Neuronal stem cell (in vitro differentiated cells): ENCODE measurements around the gene TRIM9.

Experiments used
- DNase-seq: peaks from one replicate; pipeline ENCODE4 v3.0.0-alpha.2; 2013; ENCODE audit warnings: low spot score
- H2AFZ ChIP-seq: one replicate; pipeline ENCODE4 v1.6.1; 2013; ENCODE audit warnings: mild to moderate bottlenecking, low read length, inconsistent platforms
- H2AK5ac ChIP-seq: 2 replicates; pipeline ENCODE4 v1.6.1; 2013; ENCODE audit warnings: low read depth, mild to moderate bottlenecking, inconsistent platforms, low read length, moderate library complexity, mixed read lengths
- H2BK120ac ChIP-seq: 2 replicates; pipeline ENCODE4 v1.6.1; 2013; ENCODE audit warnings: low read depth, mild to moderate bottlenecking, inconsistent platforms, low read length, moderate library complexity, mixed read lengths
- H2BK12ac ChIP-seq: one replicate; pipeline ENCODE4 v1.6.1; 2013; ENCODE audit warnings: low read length, inconsistent platforms
- H2BK15ac ChIP-seq: 2 replicates; pipeline ENCODE4 v1.6.1; 2013; ENCODE audit warnings: mild to moderate bottlenecking, low read length, inconsistent platforms, mixed read lengths
- H2BK5ac ChIP-seq: one replicate; pipeline ENCODE4 v1.6.1; 2013; ENCODE audit warnings: inconsistent platforms, mild to moderate bottlenecking, low read length, moderate library complexity
- H3K14ac ChIP-seq: one replicate; pipeline ENCODE4 v1.6.1; 2013; ENCODE audit warnings: low read length, inconsistent platforms
- H3K18ac ChIP-seq: 2 replicates; pipeline ENCODE4 v1.6.1; 2013; ENCODE audit warnings: low read length, inconsistent platforms
- H3K23ac ChIP-seq: 2 replicates; pipeline ENCODE4 v1.6.1; 2013; ENCODE audit warnings: low read depth, mild to moderate bottlenecking, mixed read lengths, low read length, inconsistent platforms; ENCODE audit not compliant: poor library complexity
- H3K27ac ChIP-seq: replicated peaks from 3 replicates; pipeline ENCODE4 v1.5.1; 2013; ENCODE audit warnings: low read length, inconsistent platforms
- H3K27me3 ChIP-seq, 3 experiments: 2 replicates each; pipeline ENCODE4 v1.6.1; 2013; ENCODE audit warnings: low read length in 3 of 3, mild to moderate bottlenecking in 2 of 3, inconsistent platforms in 1 of 3, low read depth in 1 of 3, mixed read lengths in 1 of 3, moderate library complexity in 1 of 3; ENCODE audit not compliant: control insufficient read depth in 3 of 3, insufficient read depth in 3 of 3
- H3K36me3 ChIP-seq, 2 donors: replicated peaks in 1 of 2; 2 replicates each; pipeline ENCODE4 v1.6.1; 2013; ENCODE audit warnings: low read length in 2 of 2; ENCODE audit not compliant: control insufficient read depth in 2 of 2, insufficient read depth in 2 of 2
- H3K4ac ChIP-seq: 2 replicates; pipeline ENCODE4 v1.6.1; 2013; ENCODE audit warnings: inconsistent platforms, mild to moderate bottlenecking, low read length, moderate library complexity
- H3K4me1 ChIP-seq, 2 donors: 1 replicate in 1 of 2; 2 replicates in 1 of 2; pipeline ENCODE4 v1.6.1; 2013; ENCODE audit warnings: low read length in 2 of 2, low read depth in 1 of 2; ENCODE audit not compliant: control insufficient read depth in 2 of 2, insufficient read depth in 1 of 2
- H3K4me2 ChIP-seq: one replicate; pipeline ENCODE4 v1.6.1; 2013; ENCODE audit warnings: mild to moderate bottlenecking, low read length, inconsistent platforms; ENCODE audit not compliant: insufficient read depth, poor library complexity, severe bottlenecking
- H3K4me3 ChIP-seq, 2 donors: 2 replicates each; pipeline ENCODE4 v1.5.1; 2013; ENCODE audit warnings: low read length in 2 of 2, mild to moderate bottlenecking in 2 of 2, inconsistent platforms in 1 of 2, moderate library complexity in 1 of 2
- H3K79me1 ChIP-seq: one replicate; pipeline ENCODE4 v1.6.1; 2013; ENCODE audit warnings: low read depth, mild to moderate bottlenecking, inconsistent platforms, low read length, moderate library complexity
- H3K9ac ChIP-seq: one replicate; pipeline ENCODE4 v1.6.1; 2013; ENCODE audit warnings: mild to moderate bottlenecking, low read depth, low read length, inconsistent platforms; ENCODE audit not compliant: poor library complexity
- H3K9me3 ChIP-seq, 2 donors: replicated peaks in 1 of 2; 2 replicates each; pipeline versions ENCODE3 to v1.6.1; 2013; ENCODE audit warnings: low read length in 2 of 2, mild to moderate bottlenecking in 2 of 2, inconsistent platforms in 1 of 2, low read depth in 1 of 2, mixed read lengths in 1 of 2, moderate library complexity in 1 of 2; ENCODE audit not compliant: control insufficient read depth in 2 of 2, insufficient read depth in 1 of 2
- H4K8ac ChIP-seq: one replicate; pipeline ENCODE4 v1.6.1; 2013; ENCODE audit warnings: low read depth, mild to moderate bottlenecking, inconsistent platforms, low read length, moderate library complexity
- H4K91ac ChIP-seq: one replicate; pipeline ENCODE4 v1.6.1; 2013; ENCODE audit warnings: low read length, low read depth, mild to moderate bottlenecking, inconsistent platforms; ENCODE audit not compliant: poor library complexity
- WGBS, 2 donors: extraction: QIAGEN DNeasy Blood & Tissue Kit; methylation state at CpG; one replicate each; pipeline ENCODE4 v1.1.7; 2013; ENCODE audit warnings: missing lambda C conversion rate in 2 of 2, mixed read lengths in 1 of 2; ENCODE audit not compliant: insufficient read length in 2 of 2, insufficient replicate concordance in 1 of 2; ENCODE audit errors: extremely low coverage in 2 of 2; 5-methylcytosine and 5-hydroxymethylcytosine counted together

Gene TRIM9

GRCh38 chr14:51116682-51117081 lies 21.8 kb upstream of the TRIM9 start:
- no peak overlapping the region for H3K4me3 ChIP-seq
- no peak overlapping the region for H2BK15ac ChIP-seq
- H3K4me1 ChIP-seq, result peaks cover 3 to 27% of the 10 kb centered on the region in 2 donors
- DNase-seq, result no peak
- no peak overlapping the region for H3K4me2 ChIP-seq
- no peak overlapping the region for H3K23ac ChIP-seq
- no peak overlapping the region for H3K18ac ChIP-seq
- H2BK5ac ChIP-seq, result no peak overlapping the region
- no peak overlapping the region for H2AK5ac ChIP-seq
- H3K9me3 ChIP-seq, result no peaks in the 10 kb centered on the region
- no peak overlapping the region for H3K4ac ChIP-seq
- H2BK120ac ChIP-seq, result no peak overlapping the region
- H3K9ac ChIP-seq, result no peak overlapping the region
- no peak overlapping the region for H3K27ac ChIP-seq
- no CpG with 5 or more reads among the region's 1 CpG for WGBS, 2 donors
- H3K36me3 ChIP-seq, result no peaks in the 10 kb centered on the region
- no peak overlapping the region for H2AFZ ChIP-seq
- H3K27me3 ChIP-seq, result peaks cover 0 to 38% (median 0%) of the 10 kb centered on the region in 3 experiments
- H3K14ac ChIP-seq, result no peak overlapping the region
- H3K79me1 ChIP-seq, result no peaks in the 10 kb centered on the region
- no peak overlapping the region for H4K91ac ChIP-seq
- no peak overlapping the region for H2BK12ac ChIP-seq
- no peak overlapping the region for H4K8ac ChIP-seq

- no peak overlapping the region for H2BK12ac ChIP-seq
- no peak overlapping the region for H3K27ac ChIP-seq
- no peak overlapping the region for H2BK15ac ChIP-seq
- no peak overlapping the region for H2AK5ac ChIP-seq
- H3K4ac ChIP-seq, result no peak overlapping the region
- no peak for DNase-seq
- no peak overlapping the region for H3K14ac ChIP-seq
- no peak overlapping the region for H3K18ac ChIP-seq
- H3K79me1 ChIP-seq, result no peaks in the 10 kb centered on the region
- H4K8ac ChIP-seq, result no peak overlapping the region
- H3K4me1 ChIP-seq, result no peaks in the 10 kb centered on the region
- H2BK5ac ChIP-seq, result no peak overlapping the region
- no peak overlapping the region for H4K91ac ChIP-seq
- WGBS, 2 donors, result no CpG with 5 or more reads among the region's 3 CpGs
- no peak overlapping the region for H3K4me2 ChIP-seq
- H3K36me3 ChIP-seq, result no peaks in the 10 kb centered on the region
- no peak overlapping the region for H2BK120ac ChIP-seq
- no peak overlapping the region for H3K4me3 ChIP-seq
- no peak overlapping the region for H3K23ac ChIP-seq
- peaks cover 0 to 9% (median 0%) of the 10 kb centered on the region in 3 experiments for H3K27me3 ChIP-seq
- H3K9ac ChIP-seq, result no peak overlapping the region
- no peak overlapping the region for H2AFZ ChIP-seq
- H3K9me3 ChIP-seq, result no peaks in the 10 kb centered on the region
Observed at GRCh38 chr14:51109651-51110050, 14.7 kb upstream of the TRIM9 start.

GRCh38 chr14:51107801-51108200 lies 12.9 kb upstream of the TRIM9 start:
- H3K4me3 ChIP-seq, result no peak overlapping the region
- no peak overlapping the region for H2BK12ac ChIP-seq
- DNase-seq, result no peak
- H4K91ac ChIP-seq, result no peak overlapping the region
- H3K4me1 ChIP-seq, result no peaks in the 10 kb centered on the region
- H3K18ac ChIP-seq, result no peak overlapping the region
- H3K14ac ChIP-seq, result no peak overlapping the region
- no peak overlapping the region for H4K8ac ChIP-seq
- no peaks in the 10 kb centered on the region for H3K79me1 ChIP-seq
- no peak overlapping the region for H2BK120ac ChIP-seq
- H3K23ac ChIP-seq, result no peak overlapping the region
- no peaks in the 10 kb centered on the region for H3K36me3 ChIP-seq
- no peak overlapping the region for H3K27ac ChIP-seq
- H3K9ac ChIP-seq, result no peak overlapping the region
- H3K4me2 ChIP-seq, result no peak overlapping the region
- WGBS, 2 donors, result no CpG with 5 or more reads among the region's 1 CpG
- H2BK5ac ChIP-seq, result no peak overlapping the region
- H2BK15ac ChIP-seq, result no peak overlapping the region
- no peaks in the 10 kb centered on the region for H3K27me3 ChIP-seq
- no peaks in the 10 kb centered on the region for H3K9me3 ChIP-seq
- no peak overlapping the region for H2AK5ac ChIP-seq
- no peak overlapping the region for H2AFZ ChIP-seq
- H3K4ac ChIP-seq, result no peak overlapping the region

GRCh38 chr14:51104467-51104866 lies 9.6 kb upstream of the TRIM9 start:
- Histone ChIP-seq H2BK120ac (no peak overlapping the region), H2AFZ (no peak overlapping the region), H2AK5ac (no peak overlapping the region), H3K4me1 (no peaks in the 10 kb centered on the region), H2BK5ac (no peak overlapping the region), H2BK12ac (no peak overlapping the region), H3K9me3 (no peaks in the 10 kb centered on the region), H3K9ac (no peak overlapping the region), H3K23ac (no peak overlapping the region), H3K27ac (no peak overlapping the region), H3K36me3 (no peaks in the 10 kb centered on the region), H3K4me2 (no peak overlapping the region), H2BK15ac (no peak overlapping the region), H3K27me3 (no peaks in the 10 kb centered on the region), H3K18ac (no peak overlapping the region), H3K79me1 (no peaks in the 10 kb centered on the region), H4K8ac (no peak overlapping the region), H3K14ac (no peak overlapping the region), H3K4ac (no peak overlapping the region), H3K4me3 (no peak overlapping the region), H4K91ac (no peak overlapping the region)
- no peak for DNase-seq
